GM12872 (cell line): ENCODE results near the gene ADORA1.

Experiments
- TF ChIP-seq, protein P1 (sequence below): IDR thresholded peaks from 3 replicates; pipeline ENCODE4 v1.5.1; 2011; ENCODE audit warnings: low read depth, mild to moderate bottlenecking, low read length, moderate library complexity; ENCODE audit not compliant: insufficient read depth

Gene ADORA1

DNA sequence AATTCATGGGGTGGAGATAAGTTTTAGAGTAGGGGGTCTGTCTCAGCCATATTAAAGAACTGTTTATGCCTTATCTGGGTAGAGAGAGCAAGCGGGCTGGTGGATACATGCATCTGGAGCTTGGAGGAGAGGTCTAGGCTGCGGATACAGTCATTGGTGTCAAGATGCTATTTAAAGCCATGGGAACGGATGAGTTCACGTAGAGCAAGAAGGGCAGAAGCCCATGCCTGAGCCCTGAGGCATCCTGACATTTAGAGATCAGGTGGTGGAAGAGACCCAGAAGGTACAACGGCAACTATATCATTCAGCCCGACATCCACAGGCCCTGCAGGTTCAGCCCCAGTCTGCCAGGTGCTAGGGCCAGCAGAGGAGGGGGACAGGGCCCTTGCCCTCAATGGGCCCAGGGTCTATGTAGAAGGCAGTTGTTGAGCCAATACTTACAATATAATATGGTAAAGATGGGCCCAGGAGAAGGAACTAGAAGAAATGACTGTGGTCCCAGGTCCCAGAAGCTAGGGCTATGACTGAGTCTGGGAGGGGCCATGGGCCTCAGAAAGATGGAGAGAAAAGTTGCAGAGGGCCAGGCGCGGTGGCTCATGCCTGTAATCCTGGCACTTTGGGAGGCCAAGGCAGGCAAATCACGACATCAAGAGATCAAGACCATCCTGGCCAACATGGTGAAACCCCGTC lies 74.1 kb downstream of the ADORA1 start:
- TF ChIP-seq, protein P1, sequence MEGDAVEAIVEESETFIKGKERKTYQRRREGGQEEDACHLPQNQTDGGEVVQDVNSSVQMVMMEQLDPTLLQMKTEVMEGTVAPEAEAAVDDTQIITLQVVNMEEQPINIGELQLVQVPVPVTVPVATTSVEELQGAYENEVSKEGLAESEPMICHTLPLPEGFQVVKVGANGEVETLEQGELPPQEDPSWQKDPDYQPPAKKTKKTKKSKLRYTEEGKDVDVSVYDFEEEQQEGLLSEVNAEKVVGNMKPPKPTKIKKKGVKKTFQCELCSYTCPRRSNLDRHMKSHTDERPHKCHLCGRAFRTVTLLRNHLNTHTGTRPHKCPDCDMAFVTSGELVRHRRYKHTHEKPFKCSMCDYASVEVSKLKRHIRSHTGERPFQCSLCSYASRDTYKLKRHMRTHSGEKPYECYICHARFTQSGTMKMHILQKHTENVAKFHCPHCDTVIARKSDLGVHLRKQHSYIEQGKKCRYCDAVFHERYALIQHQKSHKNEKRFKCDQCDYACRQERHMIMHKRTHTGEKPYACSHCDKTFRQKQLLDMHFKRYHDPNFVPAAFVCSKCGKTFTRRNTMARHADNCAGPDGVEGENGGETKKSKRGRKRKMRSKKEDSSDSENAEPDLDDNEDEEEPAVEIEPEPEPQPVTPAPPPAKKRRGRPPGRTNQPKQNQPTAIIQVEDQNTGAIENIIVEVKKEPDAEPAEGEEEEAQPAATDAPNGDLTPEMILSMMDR, result no peak

DNA sequence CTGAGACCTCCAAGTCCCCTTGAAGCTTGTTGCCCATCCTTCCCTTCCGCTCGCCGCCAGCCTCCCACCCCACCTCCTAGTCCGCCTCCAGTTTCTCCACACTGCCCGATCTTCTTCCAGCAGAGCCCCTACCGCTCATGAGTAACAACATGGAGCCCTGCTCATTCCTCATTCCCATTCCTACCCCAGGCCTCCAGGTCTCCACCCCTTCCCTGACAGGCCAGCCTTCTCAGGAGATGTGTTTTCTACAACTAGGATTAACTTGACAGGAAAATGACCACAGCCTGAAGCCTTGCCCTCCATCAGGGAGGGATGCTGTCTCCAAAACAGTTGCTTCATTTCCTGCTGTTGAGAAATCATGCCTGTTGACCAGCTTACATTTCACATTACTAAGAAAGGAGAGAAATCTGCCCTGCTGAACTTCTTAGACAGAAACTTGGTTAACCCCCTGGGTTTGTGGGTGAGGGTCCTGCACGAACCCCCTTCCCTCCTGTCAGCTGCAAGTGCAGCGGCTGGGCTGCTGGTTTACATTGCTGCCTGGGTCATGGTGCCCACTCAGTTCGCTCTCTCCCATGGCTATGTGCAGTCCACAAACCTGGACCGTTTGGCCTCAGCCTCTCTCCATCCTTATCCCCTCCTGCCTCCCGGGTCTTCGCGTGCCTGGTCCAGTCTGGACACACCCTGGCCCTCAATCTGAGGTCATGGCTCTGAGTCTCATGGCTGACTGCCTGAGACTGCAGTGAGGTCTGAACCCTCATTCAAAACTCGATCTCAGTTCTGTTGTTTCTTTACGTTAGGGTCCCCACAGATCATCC lies 75.1 kb downstream of the ADORA1 start:
- TF ChIP-seq, protein P1, result no peak

DNA sequence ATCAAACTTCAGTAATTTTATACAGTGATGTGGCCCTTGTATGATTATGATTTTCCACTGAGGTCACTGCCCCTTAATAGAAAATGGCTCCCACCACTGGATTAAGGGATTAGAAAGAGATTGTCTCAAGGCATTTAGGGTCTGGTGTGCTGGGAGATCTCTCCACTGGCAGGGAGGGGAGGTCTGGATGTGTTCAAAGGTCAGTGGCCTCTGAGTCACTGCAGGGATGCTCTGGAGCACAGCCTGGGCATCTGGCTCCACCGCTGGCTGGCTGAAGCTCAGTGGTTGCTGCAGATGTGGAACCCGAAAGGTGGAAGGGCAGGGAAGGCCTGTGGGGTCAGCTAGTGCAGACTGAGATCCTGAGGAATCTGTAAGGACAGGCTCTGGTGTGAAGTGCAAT lies 77.2 kb downstream of the ADORA1 start:
- TF ChIP-seq, protein P1, result no peak

DNA sequence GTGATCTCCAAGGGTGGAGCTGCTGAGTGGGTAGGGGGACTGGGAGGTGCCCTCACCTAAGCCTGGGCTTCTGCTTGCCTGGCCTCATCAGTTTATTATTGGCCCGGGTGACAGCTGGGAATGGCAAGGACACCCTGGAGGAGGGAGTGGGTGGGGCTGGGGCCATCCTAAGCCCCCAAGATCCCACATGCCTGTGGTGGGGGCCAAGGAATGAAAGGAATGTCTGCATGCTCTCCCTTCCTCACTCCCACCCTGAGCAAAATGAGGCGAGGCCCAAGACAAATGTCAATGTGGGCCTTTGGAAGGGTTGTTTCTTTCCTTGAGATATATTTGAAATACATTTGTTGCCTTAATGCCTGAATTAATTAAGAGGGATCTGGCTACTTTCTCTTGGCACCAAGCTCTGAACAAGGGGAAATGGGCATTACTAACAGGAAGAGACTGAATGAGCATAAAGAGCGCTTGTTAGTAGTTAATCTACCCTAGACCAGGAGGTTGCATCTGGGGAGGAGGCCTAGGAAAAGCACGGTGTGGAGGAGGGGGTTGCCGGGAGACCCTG lies 78.7 kb downstream of the ADORA1 start:
- TF ChIP-seq, protein P1, result no peak

DNA sequence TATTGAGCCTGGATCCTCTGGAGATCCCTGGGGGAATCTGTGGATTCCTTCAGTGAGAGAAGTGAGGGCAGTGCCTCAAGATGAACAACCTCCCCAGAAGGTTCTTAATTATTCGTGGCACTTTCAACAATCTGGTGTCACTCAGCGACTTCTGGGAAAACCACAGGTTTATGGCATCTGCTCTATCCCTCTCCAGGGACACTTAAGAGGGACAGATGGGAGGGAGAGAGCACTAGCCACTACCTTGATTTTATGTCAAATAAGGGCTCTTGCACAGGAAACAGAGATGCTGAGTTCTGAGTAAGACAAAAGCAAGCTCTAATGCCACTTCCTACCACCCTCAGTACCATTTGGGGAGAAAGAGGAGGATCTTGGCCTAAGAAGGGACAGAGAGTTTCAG lies 80.2 kb downstream of the ADORA1 start:
- TF ChIP-seq, protein P1, result no peak

DNA sequence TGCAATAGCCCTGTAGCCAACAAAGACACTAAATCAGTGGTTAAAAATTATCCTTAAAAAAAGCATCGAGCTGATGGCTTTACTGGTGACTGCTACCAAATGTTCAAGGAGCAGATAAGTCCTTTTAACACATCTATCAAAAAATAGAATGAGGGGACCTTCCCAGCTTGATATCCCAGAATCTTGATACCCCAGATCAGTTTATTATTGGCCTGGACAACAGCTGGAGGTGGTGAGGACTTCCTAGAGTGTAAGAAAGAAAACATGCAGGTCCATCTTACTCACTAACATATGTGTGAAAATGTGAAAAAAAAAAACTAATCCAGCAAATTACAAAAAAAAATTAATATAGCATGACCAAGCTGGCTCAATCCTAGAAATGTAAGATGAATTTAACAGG lies 80.7 kb downstream of the ADORA1 start:
- TF ChIP-seq, protein P1, result no peak

DNA sequence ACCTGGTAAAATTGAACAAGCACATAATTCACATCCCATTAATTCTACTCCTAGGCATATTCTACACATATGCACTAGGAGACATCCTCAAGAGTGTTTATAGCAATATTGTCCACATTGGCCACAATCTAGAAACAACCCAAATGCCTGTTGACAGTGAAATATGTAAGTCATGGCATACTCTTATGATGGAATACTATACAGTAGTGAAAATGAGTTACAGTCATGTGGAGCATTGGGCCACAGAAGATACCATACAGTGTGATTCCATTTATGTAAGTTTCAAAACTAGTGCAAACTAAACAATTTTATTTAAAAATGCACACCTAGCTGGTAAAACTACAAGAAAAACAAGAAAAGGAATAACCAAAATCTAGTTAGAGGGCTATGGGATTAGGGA lies 82.8 kb downstream of the ADORA1 start:
- TF ChIP-seq, protein P1, result no peak
